GM19438 (cell line): Measurements from ENCODE around the gene ABHD12.
A peak's percentile ranks its signal among the peaks of the same experiment; 100 is the strongest.
"Not testable (repeated sequence)": the region's sequence is repeated elsewhere in the genome, so short reads cannot be mapped to it uniquely, and the experiment has no call there.

ENCODE experiments used
- ATAC-seq: cut with Tn5 transposase; IDR thresholded peaks from one replicate; pipeline ENCODE4 v1.9.1; 2021; ENCODE audit warnings: low read depth; ENCODE audit not compliant: unreplicated experiment

ABHD12 gene

DNA sequence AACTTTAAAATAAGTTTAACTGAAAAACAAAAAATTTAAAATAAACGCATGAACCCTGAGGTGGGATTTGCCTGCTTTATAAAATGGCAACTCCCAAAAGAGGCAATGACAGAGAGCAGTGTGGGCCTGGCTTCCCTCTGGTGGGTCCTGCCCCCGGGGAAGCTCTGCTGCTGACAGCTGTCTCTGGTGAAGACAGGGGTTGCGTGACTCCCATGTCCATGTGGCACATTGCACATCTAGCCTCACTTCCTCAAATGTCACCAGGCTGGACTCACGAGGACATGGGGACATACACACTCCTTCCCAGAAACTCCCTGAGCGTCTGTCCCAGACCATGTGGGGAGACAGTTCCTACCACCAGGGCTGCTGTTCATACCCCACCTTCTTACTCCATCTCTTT, 66.2 kb downstream of the ABHD12 start:
- no peak for ATAC-seq

GRCh38 chr20:25323496-25324246, 67.0 kb downstream of the ABHD12 start:
- no peak for ATAC-seq

DNA sequence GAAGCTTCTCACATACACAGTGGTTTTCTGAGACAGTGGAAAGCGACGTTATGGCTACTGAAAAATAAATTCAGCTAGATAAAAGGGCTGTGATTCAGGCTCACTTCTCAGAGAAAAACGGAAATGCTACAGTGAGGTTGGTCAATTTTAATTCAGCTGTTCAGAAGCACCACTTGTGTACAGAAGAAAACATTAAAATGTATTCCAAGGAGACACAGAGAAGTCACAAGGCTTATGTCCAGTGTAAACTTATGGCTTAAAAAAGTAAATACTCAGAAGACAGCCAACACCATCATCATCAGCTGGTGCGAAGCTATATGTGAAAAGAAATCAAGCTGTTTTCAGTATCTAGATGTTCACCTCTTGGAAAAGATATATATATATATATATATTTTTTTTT, 68.6 kb downstream of the ABHD12 start:
- no peak for ATAC-seq

DNA sequence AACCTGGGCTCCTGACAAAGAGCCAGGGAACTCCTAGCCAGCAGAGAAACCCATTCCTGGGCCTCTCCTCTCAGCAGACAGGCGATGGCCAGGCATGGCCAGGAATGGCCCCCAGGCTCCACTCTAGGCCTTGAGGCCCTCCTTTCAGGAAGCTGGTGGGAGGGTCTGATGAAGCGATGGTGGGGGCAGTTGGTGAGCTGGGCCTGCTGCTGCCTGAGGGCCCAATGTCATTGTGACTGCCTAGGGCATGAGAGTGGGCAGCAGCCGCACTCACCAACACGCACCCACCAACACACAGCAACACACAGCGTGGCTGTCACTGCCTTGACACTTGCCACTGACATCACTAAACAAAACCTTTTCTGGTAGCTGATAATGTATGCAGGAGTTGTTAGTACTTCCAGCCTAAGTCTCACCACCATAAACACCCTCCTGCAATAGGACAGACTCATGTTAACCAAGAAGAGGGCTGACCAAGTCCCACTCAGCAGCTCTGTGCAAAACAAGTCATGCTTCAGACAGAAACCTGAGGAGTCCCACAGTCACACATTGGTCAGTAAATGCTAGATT, 69.3 kb downstream of the ABHD12 start:
- no peak for ATAC-seq

DNA sequence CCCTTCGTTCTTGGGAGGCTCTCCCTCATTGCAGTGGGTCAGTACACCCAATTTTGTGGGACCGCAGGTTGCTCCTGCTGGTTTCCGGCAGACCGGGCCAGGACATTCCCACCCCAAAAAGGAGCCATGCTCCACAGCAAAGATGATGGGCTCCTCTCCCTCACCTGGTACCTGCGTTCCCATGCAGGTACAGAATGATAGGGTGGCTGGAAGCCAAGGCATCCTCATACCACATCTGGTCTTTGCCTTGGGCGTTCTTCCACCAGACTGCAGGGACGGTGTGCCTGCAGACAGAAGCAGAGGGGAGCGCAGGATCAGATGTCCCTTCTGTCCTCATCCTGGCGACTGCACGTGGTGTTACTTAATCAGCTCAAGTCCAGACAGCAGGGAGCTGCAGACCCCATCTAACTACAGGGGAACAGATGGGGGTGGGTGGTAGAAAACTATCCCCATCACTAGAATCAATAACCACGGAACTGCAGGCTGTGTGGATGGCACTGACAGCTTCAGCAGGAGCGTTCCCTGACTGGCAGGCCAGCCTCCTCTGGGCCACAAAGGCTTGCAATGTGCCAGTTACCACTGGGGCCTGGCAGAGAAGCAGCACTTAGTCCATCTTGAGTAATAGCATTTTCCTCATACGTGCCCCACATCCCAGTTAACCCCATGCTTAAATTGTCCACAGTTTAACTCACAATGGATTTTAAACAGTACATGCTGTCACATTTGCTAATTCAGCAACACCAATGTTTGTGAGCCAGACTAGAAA, 70.4 kb downstream of the ABHD12 start:
- no peak for ATAC-seq

DNA sequence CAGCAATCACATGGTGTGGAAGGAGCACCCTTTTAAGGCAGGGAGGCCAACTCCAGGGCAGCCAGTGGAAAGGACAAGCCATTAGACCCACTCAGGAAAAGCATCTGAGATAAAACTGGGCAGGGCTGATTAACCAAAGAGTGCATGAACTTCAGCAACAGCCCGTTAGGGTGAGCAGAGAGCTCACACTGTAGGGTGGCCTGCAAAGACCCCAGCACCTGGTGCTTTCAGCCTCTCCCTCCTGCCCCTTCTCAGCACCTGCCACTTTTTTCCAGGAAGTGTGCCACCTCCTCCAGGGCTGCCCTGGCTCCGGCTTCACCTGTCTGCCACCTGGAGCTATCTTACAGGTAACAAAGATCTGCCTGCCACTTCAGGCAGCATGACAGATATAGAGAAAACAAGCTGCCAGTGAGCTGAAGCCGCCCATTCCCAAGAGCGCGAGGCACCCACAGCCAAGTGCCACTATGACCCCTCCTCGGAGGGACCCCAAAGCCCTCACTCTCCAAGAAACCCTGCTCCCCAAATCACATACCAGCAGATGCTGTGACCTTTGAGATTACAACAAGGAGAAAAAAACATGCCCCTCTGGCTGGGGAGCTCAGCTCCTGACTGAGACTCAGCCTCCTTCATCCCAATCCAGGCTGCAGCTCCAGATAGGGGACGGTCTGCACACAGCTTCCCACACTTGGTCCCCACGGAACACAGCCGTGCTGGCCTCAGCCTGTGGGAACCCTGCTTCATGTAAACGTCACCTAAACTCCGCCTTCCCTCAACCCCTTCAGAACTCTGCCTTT, 71.2 kb downstream of the ABHD12 start:
- no peak for ATAC-seq

DNA sequence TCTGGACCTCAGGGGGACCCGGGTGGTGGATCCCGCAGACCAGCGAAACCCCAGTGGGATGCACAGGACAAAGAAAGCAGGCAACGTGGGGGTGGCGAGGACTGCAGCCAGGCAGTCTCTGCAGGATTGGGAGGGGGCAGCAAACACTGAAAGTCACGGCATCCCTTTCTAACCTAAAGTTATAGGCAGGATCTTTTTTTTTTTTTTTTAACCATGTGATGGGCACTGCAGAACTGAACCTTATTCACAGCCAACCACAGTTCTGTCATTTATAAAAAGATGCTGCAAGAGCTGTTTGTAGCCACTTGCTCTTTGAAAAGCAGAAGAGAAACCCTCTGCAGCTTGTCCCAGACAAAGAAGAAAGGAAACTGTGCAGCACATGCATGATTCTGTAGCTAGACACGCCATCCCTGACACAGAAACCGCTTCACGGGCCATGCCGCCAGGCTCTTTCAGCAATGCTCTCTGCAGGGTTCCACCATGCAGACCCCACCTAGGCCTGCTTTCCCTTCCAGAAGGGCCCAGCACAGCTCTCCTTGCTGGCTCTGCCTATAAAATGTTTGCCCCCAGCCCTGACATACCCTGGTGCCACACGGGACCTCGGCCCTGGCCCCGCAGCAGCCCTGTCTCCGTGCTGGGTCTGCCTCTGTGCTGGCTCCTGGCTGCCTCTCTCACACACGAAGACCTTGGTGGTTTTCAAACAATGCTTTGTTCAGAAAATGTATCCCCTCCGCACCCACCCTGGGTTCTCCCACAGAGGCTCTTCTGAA, 72.0 kb downstream of the ABHD12 start:
- peak; percentile 92 for ATAC-seq

DNA sequence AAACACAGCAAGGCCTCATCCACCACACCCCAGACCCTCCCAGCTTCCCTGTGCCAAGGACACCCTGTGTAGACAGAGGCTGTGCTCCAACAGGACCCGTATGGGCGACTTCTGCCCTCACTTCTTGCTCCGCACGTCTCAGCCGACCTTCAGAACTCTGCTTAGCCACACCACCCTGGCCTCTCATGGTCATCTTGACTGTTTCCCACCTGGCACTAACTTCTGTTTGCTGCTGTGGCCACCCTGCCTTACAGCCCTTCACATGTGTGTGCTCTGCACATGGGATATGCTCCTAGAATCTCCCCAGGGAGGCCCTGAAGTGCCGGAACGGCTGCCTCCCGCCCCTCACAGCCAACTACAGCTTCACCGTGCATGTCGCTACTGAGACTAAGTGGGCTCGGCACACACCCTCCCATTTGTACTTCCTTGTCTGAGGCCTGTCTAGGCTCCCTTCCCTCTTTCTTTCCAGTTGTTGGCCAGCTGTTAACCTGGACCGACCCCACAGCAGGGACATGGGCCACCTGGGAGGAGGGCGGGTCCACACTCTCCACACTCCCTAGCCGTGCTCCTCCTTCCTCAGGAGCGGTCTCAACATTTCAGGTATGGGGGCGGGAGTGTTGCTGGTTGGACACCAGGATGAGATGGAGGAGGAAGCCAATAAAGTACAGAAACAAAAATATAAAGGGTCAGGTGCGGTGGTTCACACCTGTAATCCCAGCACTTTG, 73.1 kb downstream of the ABHD12 start:
- ATAC-seq = no peak

- ATAC-seq = no peak
Measured at GRCh38 chr20:25316506-25317190, 74.0 kb downstream of the ABHD12 start.

DNA sequence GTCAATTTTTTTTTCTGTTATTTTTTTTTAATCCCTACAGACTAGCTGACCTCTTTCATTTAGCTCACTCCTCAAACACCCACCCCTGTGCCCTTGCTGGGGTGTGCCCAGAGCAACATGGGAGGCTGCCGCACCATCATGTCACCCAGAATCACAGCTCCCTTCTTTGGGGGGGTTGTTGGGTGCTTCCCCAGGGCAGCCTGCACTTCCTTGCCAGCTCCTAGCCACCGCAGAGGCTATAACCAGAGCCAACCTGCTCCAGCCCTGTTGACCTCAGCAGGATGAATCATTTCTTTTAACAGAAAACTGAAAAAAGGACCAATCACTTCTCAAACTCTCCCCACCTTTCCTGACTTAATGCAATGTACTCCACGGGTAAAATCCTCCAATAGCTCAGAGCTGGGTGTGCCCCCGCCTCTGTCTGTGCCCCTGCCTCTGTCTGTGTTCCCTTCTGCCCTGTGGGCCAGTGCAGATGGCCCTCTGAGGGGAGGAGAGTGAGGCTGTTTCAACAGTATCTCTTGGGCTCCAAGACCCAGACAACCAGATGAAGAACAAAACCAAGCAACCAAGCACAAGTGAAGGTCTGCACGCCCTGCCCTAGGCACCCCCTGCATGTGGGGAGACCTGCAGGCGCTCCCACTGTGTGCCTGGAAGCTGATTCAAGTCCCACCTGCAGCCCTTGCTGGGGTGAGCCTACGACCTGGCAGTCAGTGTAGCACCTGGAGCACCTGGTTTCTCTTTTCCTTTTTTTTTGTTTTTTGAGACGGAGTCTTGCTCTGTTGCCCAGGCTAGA, 75.0 kb downstream of the ABHD12 start:
- ATAC-seq = no peak

GRCh38 chr20:25314497-25315417, 75.9 kb downstream of the ABHD12 start:
- ATAC-seq = no peak

GRCh38 chr20:25313593-25313992, 77.0 kb downstream of the ABHD12 start:
- no peak for ATAC-seq

- not testable (repeated sequence) for ATAC-seq
Measured at GRCh38 chr20:25312716-25313115, 77.9 kb downstream of the ABHD12 start.

GRCh38 chr20:25310921-25311728, 79.5 kb downstream of the ABHD12 start:
- no peak for ATAC-seq

DNA sequence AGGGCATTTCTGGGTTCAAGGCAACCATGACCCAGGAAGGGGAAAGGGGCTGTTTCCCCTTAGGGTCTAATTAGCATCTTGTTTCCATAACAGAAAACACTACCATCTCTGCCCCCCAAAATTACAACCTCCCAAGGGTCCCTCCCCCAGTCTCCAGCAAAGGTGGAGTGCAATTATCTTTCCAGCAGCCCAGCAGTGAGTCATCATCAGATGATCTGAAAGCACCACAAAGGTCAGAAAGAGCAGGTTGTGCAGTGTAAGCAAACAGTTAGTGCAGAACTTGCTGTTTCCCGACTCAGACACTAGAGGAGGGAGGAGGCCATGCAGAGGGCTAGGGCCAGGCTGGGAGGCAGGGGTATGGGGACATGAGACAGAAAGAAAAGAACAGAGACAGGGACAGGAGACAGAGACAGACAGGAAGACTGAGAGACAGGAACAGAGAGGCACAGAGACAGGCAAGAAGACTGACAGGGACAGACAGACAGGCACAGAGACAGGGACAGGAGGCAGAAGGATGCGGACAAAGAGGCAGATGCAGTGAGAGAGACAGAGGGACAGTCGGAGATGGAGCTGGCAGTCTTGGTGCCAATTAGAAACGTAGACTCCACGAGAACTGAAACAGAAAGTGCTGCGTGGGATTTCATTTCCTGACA, 80.2 kb downstream of the ABHD12 start:
- peak; percentile 89 for ATAC-seq
